ENCODE results near the gene C11orf58. TPM values are rescaled to one million over a fixed set of nuclear protein-coding genes. Genes with fewer than 3 reads are reported as not detected.

Gene C11orf58
- total RNA-seq, 1 donor from 2014 or later = 127 TPM

GRCh38 chr11:16781936-16782919, 43.8 kb downstream of the C11orf58 start:
- intact Hi-C loops (cut with DNase I) = loop anchor here (10.0 kb wide), 1 partner anchor 143 kb away; no protein-coding TSS in a partner anchor
- DNase-seq (ENCODE audit: low spot score) (peak; percentile 33), ATAC-seq (no peak)

DNA sequence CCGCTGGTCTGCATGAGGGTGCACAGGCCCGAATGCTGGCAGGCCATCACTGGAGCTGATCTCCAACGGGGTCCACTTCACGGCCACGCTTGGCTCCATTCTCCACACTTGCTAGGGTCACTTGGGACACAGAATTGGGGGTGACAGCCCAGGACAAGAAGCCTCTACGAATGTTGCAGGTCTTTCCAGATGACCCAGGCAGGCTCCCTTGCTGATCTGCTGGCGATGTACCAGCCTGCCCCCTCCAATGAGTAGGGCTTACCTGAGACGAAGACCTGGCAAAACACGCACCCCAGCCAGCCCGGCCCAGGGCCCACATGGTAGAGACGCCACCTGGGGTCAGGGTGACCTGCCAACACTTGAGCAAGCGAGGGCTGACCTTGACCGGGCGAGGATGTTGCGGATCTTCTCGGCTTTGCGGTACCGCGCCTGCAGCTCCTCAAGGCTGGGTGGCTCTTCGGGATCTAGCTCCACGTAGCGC, 44.9 kb downstream of the C11orf58 start:
- ATAC-seq = no peak
- peak; percentile 55 for DNase-seq (ENCODE audit: low spot score)
- intact Hi-C loops (cut with DNase I) = loop anchor here (10.0 kb wide), 1 partner anchor 141 kb away; no protein-coding TSS in a partner anchor

DNA sequence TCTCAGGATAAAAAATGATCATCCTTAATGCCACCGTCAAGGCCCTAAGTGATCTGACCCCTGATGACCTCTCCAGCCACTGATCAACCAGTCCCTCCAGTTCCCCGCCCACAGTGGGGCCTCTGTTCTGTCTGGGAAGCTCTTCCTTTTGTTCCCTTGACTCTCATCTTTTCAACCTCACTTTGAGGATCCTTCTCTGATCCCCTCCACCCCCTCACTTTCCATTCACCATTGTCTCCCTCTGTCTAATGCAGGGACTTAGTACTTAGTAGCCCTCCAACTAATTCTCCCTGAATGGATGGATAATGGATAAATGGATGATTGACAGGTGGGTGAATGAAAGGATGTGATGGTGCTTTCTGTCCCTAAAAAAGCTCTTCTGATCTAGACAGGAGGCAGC, 45.6 kb downstream of the C11orf58 start:
- intact Hi-C loops (cut with DNase I) = loop anchor here (10.0 kb wide), 1 partner anchor 141 kb away; no protein-coding TSS in a partner anchor
- DNase-seq (ENCODE audit: low spot score) = peak; percentile 21
- ATAC-seq = no peak

GRCh38 chr11:16784666-16785065, 46.2 kb downstream of the C11orf58 start:
- ATAC-seq (no peak), DNase-seq (ENCODE audit: low spot score) (no peak)

DNA sequence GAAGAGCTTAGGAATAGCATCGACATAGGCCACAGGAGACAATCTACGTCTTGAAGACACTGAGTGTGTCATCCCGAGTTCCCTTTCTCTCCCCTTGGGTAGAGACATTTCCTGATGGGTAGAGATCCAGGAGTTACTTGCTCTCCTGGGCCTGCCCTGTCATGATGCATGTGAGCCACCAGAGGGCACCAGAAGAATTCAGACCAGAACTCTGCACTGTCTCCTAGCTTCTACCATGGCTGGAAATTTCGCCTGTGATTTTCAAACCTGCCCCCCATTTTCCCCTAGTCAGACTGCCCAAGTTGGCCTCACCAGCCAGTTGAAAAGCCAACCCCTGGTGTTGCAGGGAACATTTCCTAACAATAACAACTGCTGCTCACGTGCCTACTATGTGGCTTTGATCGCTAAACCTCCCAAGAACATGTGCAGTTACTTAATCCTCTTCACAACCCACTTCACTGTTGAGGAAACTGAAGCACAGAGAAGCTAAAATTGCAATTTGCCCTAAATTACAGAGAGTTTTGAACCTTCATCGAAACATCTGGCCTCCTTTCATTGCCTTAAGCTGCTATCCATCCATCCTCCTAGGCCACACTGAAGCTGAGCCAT, 47.2 kb downstream of the C11orf58 start:
- intact Hi-C loops (cut with DNase I) = loop anchor here (10.0 kb wide), 1 partner anchor 139 kb away; no protein-coding TSS in a partner anchor
- DNase-seq (ENCODE audit: low spot score) (peak; percentile 82), ATAC-seq (peak; percentile 69)

More at GRCh38 chr11:16784666-16785065, 46.2 kb downstream of the C11orf58 start:
- intact Hi-C loops (cut with DNase I) = loop anchor here (10.0 kb wide), 1 partner anchor 140 kb away; no protein-coding TSS in a partner anchor

DNA sequence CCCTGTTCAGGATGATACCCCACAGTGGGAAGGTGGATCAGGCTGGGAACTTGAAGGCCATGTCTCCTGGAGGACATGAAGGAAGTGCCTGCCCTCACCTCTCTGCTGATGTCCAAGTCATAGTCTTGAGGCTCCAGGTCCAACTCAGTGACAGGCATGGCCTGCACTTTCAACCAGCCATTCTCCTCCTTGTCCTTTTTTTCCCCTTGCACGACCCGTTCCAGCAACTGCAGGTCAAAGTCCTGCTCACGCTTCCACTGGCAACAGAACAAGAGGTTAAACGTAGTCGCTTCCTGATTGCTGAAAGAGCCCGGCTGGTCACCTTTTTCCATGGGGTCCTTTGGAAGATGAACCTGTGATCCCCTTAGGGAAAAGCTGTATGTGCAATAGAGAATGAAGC, 47.7 kb downstream of the C11orf58 start:
- ATAC-seq (no peak), DNase-seq (ENCODE audit: low spot score) (no peak)
- intact Hi-C loops (cut with DNase I) = loop anchor here (10.0 kb wide), 1 partner anchor 139 kb away; no protein-coding TSS in a partner anchor

DNA sequence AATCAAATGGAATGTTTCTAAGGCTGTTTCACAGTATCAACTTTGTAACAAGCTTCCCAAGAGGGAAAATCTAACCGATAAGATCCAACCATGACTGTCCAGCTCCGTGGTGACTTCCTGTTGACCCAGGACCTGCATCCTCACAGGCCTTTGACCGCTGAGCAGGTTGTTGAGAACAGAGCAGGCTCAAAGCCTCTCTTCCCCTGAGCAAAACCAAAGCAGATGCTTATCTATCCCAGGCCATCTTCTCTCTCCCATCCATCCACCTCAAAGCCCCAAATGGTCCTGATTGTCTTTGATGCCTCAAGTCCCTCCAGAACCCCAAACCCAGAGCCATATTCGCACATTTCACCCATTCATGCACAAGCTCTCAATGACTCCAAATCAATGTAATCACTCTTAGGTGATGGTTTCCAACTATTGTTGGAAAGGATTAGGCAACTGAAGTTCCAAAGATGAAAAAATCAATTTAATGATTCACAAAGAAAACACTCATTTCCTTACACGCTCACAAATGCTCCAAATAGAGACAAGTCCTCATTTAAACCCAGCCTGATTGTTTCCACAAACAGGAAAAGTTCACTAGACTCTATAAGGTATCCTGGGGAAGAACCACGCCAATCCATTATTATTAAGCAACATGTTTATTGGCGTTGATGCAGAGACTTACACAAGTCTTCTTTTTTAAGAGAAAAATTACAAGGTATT, 48.7 kb downstream of the C11orf58 start:
- ATAC-seq (no peak), DNase-seq (ENCODE audit: low spot score) (no peak)
- intact Hi-C loops (cut with DNase I) = loop anchor here (10.0 kb wide), 1 partner anchor 138 kb away; no protein-coding TSS in a partner anchor

GRCh38 chr11:16788141-16789062, 50.0 kb downstream of the C11orf58 start:
- DNase-seq (ENCODE audit: low spot score) (peak; percentile 80), ATAC-seq (peak; percentile 68)
- intact Hi-C loops (cut with DNase I) = loop anchor here (10.0 kb wide), 1 partner anchor 136 kb away; no protein-coding TSS in a partner anchor

GRCh38 chr11:16789063-16789420, 50.6 kb downstream of the C11orf58 start:
- intact Hi-C loops (cut with DNase I) = loop anchor here (10.0 kb wide), 1 partner anchor 136 kb away; no protein-coding TSS in a partner anchor
- no peak for ATAC-seq
- DNase-seq (ENCODE audit: low spot score) = no peak

- DNase-seq (ENCODE audit: low spot score) = no peak
- ATAC-seq = no peak
- intact Hi-C loops (cut with DNase I) = loop anchor here (10.0 kb wide), 1 partner anchor 135 kb away; no protein-coding TSS in a partner anchor
These were observed 51.4 kb downstream of the C11orf58 start for GRCh38 chr11:16789560-16790485.

GRCh38 chr11:16790486-16791190, 52.2 kb downstream of the C11orf58 start:
- intact Hi-C loops (cut with DNase I) = no loop called here
- ATAC-seq (no peak), DNase-seq (ENCODE audit: low spot score) (no peak)

GRCh38 chr11:16791191-16791961, 52.9 kb downstream of the C11orf58 start:
- peak; percentile 82 for ATAC-seq
- no peak for DNase-seq (ENCODE audit: low spot score)
- intact Hi-C loops (cut with DNase I) = no loop called here

GRCh38 chr11:16792426-16792825, 54.0 kb downstream of the C11orf58 start:
- intact Hi-C loops (cut with DNase I) = no loop called here
- ATAC-seq (no peak), DNase-seq (ENCODE audit: low spot score) (no peak)

DNA sequence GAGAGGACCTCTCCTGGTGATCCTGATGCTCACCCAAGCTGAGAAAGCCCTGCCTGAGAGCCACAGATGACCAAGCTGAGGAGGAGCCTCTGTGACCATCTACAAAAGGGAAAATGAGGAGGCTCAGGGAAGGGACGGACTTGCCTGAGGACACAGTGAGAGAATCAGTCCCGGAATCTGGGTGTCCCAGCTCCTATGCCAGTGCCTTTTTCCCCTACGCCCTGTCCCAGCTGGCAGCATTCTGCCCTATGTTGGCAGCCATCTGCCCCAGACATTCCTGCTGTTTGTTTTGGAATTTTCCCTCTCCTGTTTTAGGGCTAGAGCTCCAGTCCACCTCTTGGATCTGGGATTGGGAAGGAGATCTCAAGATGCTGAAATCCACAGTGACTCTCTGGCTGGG, 54.6 kb downstream of the C11orf58 start:
- intact Hi-C loops (cut with DNase I) = no loop called here
- no peak for DNase-seq (ENCODE audit: low spot score)
- ATAC-seq = no peak

DNA sequence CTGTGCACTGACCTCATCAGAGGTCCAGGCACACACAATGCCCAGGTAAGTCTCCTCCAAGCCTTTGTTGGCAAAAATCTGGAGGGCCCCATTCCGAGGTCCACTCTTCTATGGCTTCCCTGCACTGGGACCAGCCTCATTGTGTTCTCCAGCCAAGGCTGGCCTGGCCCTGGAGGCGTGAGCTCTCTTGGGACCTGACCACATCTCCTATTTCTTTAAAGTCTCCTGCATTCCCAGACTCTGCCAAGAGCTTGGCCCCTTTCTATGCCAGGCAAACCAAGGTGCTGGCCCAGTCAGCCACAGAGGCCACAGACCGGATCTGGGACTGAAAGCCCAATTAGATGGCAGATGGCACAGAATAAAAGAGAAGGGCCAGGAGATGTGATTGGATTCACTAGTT, 55.1 kb downstream of the C11orf58 start:
- ATAC-seq = no peak
- intact Hi-C loops (cut with DNase I) = no loop called here
- no peak for DNase-seq (ENCODE audit: low spot score)

All from sciatic nerve (tissue), 2 donors.